Smooth muscle cell (in vitro differentiated cells): Measurements from ENCODE around the gene ME3. TPM values are rescaled to one million over a fixed set of nuclear protein-coding genes. Genes with fewer than 3 reads are reported as not detected.
A peak's percentile ranks its signal among the peaks of the same experiment; 100 is the strongest.

Experiments used
- DNase-seq: peaks from one replicate; lab custom pipeline; 2025; ENCODE audit not compliant: unreplicated experiment; lab: John Stamatoyannopoulos, UW
- H2AFZ ChIP-seq: fragments of 200-600 bp; sonication (generic); 2 replicates; pipeline ENCODE4 v1.6.0; 2016; ENCODE audit warnings: antibody characterized with exemption, low read depth, mild to moderate bottlenecking
- H3F3A ChIP-seq: fragments of 200-600 bp; sonication (generic); 2 replicates; pipeline ENCODE4 v1.6.0; 2017; ENCODE audit warnings: antibody characterized with exemption, low read depth
- H3K27ac ChIP-seq: fragments of 200-600 bp; sonication (generic); 2 replicates; pipeline ENCODE4 v1.5.1; 2016; ENCODE audit warnings: low read depth, mild to moderate bottlenecking
- H3K27me3 ChIP-seq: fragments of 200-600 bp; sonication (generic); 2 replicates; pipeline ENCODE4 v1.6.1; 2016; ENCODE audit warnings: low read depth, mild to moderate bottlenecking
- H3K36me3 ChIP-seq: fragments of 200-600 bp; sonication (generic); 2 replicates; pipeline ENCODE4 v1.5.1; 2016; ENCODE audit warnings: low read depth
- H3K4me1 ChIP-seq: fragments of 200-600 bp; sonication (generic); 2 replicates; pipeline ENCODE4 v1.5.1; 2016; ENCODE audit warnings: low read depth
- H3K4me2 ChIP-seq: fragments of 200-600 bp; sonication (generic); 2 replicates; pipeline ENCODE4 v1.6.0; 2016; ENCODE audit warnings: mild to moderate bottlenecking
- H3K4me3 ChIP-seq: fragments of 200-600 bp; sonication (generic); 2 replicates; pipeline ENCODE4 v1.5.1; 2016; ENCODE audit warnings: mild to moderate bottlenecking
- H3K79me2 ChIP-seq: fragments of 200-600 bp; sonication (generic); 2 replicates; pipeline ENCODE4 v1.6.0; 2016; ENCODE audit warnings: low read depth, mild to moderate bottlenecking
- H3K9ac ChIP-seq: fragments of 200-600 bp; sonication (generic); 2 replicates; pipeline ENCODE4 v1.6.0; 2016; ENCODE audit warnings: low read depth
- H3K9me3 ChIP-seq: fragments of 200-600 bp; sonication (generic); replicated peaks from 2 replicates; pipeline ENCODE4 v1.5.1; 2016; ENCODE audit warnings: low read depth
- H4K20me1 ChIP-seq: fragments of 200-600 bp; sonication (generic); 2 replicates; pipeline ENCODE4 v1.6.0; 2016; ENCODE audit warnings: low read depth
- CTCF ChIP-seq: fragments of 200-600 bp; sonication (generic); IDR thresholded peaks from 2 replicates; pipeline ENCODE4 v1.5.1; 2017; ENCODE audit warnings: borderline replicate concordance, mild to moderate bottlenecking, antibody characterized with exemption; ENCODE audit not compliant: insufficient read depth, poor library complexity, severe bottlenecking
- WGBS: methylation state at CpG from one replicate; pipeline ENCODE4 v1.1.7; 2016; ENCODE audit warnings: low lambda C conversion rate; 5-methylcytosine and 5-hydroxymethylcytosine counted together
- polyA plus RNA-seq: library from polyadenylated mRNA; unstranded; fragments of >200 nt; fragmentation: Nextera tagmentation; extraction: Ambion mirVana; gene quantifications from 2 replicates; pipeline ENCODE4 v1.2.1, GENCODE V29; 2016
- total RNA-seq: library from RNA; depleted of rRNA; stranded (reverse); fragments of >200 nt; gene quantifications from 2 replicates; pipeline ENCODE4 v1.2.3, GENCODE V29; 2014

ME3 gene
- total and polyA plus RNA-seq, 2 experiments from 2014 or later, result 4.2 to 8.4 TPM

GRCh38 chr11:86592659-86593451 is 79.6 kb downstream of the ME3 start:
- H3K9ac ChIP-seq, result peak overlapping the region; percentile 67
- TF ChIP-seq CTCF, result no peak
- DNase-seq, result no peak
- H3F3A ChIP-seq, result no peaks in the 10 kb centered on the region
- peak overlapping the region; percentile 48 for H3K4me2 ChIP-seq
- H4K20me1 ChIP-seq, result no peaks in the 10 kb centered on the region
- no peaks in the 10 kb centered on the region for H3K36me3 ChIP-seq
- H3K4me1 ChIP-seq, result peaks cover 72% of the 10 kb centered on the region
- 71% methylated on average over 5 of the region's 5 CpGs for WGBS
- no peak overlapping the region for H2AFZ ChIP-seq
- H3K9me3 ChIP-seq, result no peaks in the 10 kb centered on the region
- H3K4me3 ChIP-seq, result no peak overlapping the region
- H3K79me2 ChIP-seq, result no peaks in the 10 kb centered on the region
- peak overlapping the region; percentile 87 for H3K27ac ChIP-seq
- H3K27me3 ChIP-seq, result no peaks in the 10 kb centered on the region

DNA sequence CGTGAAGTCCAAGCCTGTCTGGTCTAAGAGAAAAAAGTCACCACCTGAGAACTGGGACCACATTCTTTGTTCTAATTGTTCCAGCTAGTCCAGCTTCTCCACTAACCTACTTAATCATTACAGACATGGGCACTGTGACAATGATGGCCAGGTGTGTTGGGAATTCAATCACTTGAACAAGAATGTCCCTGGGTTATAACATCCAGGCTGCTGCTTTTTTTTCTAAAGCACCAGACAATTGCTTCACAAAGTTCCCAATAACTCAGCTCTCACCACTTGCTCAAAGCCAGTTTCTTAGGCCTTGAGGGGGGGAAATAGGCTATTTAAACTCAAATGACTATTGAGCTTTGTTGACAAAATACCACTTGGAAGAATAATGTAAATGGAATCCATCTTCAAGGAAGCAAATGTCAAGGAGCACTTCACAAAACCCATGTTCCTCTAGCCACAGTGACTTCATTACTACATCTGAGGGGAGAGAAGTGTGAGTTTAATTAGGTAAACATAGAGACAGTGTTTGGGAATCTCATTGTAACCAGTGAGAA is 80.3 kb downstream of the ME3 start:
- H4K20me1 ChIP-seq, result no peaks in the 10 kb centered on the region
- no peaks in the 10 kb centered on the region for H3F3A ChIP-seq
- DNase-seq, result no peak
- no peaks in the 10 kb centered on the region for H3K9me3 ChIP-seq
- H3K27me3 ChIP-seq, result no peaks in the 10 kb centered on the region
- H2AFZ ChIP-seq, result no peak overlapping the region
- WGBS, result 0% methylated on average over 1 of the region's 1 CpG
- peak overlapping the region; percentile 48 for H3K4me2 ChIP-seq
- H3K36me3 ChIP-seq, result no peaks in the 10 kb centered on the region
- peak overlapping the region; percentile 87 for H3K27ac ChIP-seq
- TF ChIP-seq CTCF, result no peak
- no peaks in the 10 kb centered on the region for H3K79me2 ChIP-seq
- peaks cover 79% of the 10 kb centered on the region for H3K4me1 ChIP-seq
- peak overlapping the region; percentile 67 for H3K9ac ChIP-seq
- no peak overlapping the region for H3K4me3 ChIP-seq

- Histone ChIP-seq H3K27me3 (no peaks in the 10 kb centered on the region), H3K36me3 (no peaks in the 10 kb centered on the region), H4K20me1 (no peaks in the 10 kb centered on the region), H3K9ac (peak overlapping the region; percentile 67), H3K4me3 (no peak overlapping the region), H3F3A (no peaks in the 10 kb centered on the region), H3K9me3 (no peaks in the 10 kb centered on the region), H3K79me2 (no peaks in the 10 kb centered on the region), H3K4me1 (peaks cover 83% of the 10 kb centered on the region), H3K4me2 (no peak overlapping the region), H3K27ac (peak overlapping the region; percentile 87), H2AFZ (no peak overlapping the region)
- no peak for DNase-seq
- no peak for TF ChIP-seq CTCF
- 88% methylated on average over 4 of the region's 4 CpGs for WGBS
Observed at GRCh38 chr11:86591631-86592030, 80.8 kb downstream of the ME3 start.
